Activated CD4-positive, CD25-positive, alpha-beta regulatory T cell treated with anti-CD3 and anti-CD28 coated beads, Interleukin-2, amount 50 U/mL, for 24 hours (primary cell): ENCODE measurements around the gene OSBPL9.
"Not testable (repeated sequence)": the region's sequence is repeated elsewhere in the genome, so short reads cannot be mapped to it uniquely, and the experiment has no call there.

Experiments used
- ATAC-seq, 2 donors: fragments of 150-1000 bp; cut with Tn5 transposase; one replicate each; pipeline ENCODE4 v1.10.0; 2021; ENCODE audit warnings: mild to moderate bottlenecking in 1 of 2, moderate library complexity in 1 of 2

The OSBPL9 gene

DNA sequence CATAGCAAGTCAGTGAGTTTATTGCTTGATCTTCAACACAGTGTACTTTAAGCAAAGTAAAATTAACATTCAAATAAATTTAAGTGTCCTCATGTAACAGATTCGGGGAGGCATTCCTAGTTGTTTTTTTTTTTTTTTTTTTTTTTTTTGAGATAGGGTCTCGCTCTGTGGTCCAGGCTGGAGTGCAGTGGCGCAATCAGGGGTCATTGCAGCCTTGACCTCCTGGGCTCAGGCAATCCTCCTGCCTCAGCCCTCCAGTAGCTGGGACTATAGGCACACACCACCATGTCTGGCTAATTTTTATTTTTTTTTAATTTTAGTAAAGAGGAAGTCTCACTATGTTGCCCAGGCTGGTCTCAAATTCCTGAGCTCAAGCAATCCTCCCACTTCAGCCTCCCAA, 22.8 kb downstream of the OSBPL9 start:
- no peak for ATAC-seq

DNA sequence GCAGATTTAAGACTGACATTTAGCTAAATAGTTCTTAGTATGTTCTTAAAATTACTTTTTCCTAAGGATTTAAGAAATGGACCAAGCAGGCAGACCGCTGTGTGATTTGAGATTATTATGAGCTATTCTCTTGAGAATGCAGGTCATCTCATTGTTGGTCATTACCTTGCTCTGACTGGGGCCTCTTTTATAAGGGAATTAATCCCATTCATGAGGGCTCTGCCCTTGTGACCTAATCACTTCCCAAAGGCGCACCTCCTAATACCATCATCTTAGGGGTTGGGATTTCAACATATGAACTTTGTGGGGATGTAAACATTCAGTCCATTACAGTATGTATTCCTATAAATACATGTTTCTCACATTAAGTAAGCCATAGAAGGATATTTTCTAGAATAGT, 24.2 kb downstream of the OSBPL9 start:
- ATAC-seq = no peak

DNA sequence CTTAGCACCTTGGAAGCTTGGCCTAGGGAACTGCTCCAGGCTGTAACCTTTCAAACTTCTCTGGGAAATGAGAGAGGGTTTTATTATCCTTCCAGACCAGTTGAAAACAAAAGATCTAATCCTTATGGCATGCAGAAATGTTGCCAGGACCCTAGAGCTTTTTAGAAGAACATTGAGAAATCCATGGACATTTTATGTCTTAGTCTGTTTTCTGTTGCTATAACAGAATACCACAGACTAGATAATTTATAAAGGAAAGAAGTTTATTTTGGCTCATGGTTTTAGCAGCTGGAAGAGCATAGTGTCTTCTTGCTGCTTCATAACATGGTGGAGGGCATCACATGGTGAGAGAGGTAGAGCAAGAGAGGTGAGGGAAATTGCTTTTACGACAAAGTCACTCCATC, 25.8 kb downstream of the OSBPL9 start:
- no peak for ATAC-seq

DNA sequence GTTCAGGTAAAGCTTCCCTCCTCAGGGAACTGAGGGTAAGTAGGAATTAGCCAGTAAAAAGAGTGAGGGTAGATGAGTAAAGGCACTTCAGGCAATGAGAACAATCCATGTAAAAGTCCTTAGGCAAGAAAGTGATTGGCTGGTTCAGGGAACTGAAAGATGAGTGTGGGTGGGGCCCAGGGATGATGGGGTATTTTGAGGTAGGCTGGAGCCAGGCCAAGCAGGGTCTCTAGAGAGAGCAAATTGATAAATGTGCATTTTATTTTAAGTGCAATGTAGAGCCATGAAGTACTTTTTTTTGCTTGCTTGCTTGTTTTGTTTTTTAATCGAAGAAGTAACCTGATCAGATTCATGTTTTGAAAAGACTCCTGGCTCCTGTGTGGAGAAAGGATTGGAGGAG, 26.5 kb downstream of the OSBPL9 start:
- ATAC-seq = no peak

DNA sequence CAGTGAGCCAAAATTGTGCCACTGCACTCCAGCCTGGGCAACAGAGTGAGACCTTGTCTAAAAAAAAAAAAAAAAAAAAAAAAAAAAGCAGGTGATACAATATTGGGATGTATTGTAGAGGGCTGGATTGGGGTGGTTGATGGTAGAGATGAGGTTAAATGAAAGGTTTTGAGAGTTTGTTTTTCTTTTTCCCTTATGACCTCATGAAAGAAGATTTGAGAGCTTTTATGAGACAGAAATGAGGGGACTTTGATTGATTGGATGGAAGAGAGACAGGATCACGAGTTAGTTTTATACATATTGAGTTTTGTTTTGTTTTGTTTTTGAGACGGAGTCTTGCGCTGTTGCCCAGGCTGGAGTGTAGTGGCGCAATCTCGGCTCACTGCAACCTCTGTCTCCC, 27.1 kb downstream of the OSBPL9 start:
- no peak for ATAC-seq

DNA sequence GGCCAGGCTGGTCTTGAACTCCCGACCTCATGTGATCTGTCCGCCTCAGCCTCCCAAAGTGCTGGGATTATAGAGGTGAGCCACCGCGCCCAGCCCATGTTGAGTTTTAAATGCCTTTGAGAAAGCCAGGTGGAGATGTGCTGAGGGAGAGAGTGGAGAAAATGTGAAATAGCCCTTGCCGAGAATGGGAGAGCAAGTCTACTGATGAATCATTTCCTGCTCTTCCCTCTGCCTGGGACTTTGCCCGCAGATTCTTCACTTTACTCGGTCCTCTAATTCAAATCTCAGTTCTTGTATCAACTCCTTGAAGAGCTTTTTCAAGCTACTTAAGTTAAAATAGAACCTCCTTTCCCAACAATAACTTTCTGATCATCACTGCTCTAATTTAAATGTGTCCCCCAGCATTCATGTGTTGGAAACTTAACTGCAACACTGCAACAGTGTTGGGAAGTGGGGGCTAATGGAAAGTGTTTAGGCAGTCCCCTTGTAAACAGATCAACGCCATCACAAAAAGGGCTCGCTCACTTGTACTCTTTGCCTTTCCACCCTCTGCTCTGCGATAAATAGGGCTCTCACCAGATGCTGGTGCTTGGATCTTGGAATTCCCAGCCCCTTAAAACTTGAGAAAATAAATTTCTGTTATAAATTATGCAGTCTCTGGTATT, 27.8 kb downstream of the OSBPL9 start:
- no peak for ATAC-seq

DNA sequence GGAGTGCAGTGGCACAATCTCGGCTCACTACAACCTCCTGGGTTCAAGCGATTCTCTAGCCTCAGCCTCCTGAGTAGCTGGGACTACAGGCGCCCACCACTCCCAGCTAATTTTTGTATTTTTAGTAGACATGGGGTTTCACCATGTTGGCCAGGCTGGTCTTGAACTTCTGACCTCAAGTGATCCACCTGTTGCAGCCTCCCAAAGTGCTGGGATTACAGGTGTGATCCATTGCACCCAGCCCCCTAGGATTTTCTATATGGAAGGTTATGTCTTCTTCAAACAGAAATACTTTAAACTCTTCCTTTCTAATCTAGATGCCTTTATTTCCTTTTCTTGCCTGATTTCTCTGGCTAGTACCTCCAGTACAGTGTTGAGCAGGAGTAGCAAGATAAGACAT, 29.7 kb downstream of the OSBPL9 start:
- ATAC-seq = not testable (repeated sequence)

DNA sequence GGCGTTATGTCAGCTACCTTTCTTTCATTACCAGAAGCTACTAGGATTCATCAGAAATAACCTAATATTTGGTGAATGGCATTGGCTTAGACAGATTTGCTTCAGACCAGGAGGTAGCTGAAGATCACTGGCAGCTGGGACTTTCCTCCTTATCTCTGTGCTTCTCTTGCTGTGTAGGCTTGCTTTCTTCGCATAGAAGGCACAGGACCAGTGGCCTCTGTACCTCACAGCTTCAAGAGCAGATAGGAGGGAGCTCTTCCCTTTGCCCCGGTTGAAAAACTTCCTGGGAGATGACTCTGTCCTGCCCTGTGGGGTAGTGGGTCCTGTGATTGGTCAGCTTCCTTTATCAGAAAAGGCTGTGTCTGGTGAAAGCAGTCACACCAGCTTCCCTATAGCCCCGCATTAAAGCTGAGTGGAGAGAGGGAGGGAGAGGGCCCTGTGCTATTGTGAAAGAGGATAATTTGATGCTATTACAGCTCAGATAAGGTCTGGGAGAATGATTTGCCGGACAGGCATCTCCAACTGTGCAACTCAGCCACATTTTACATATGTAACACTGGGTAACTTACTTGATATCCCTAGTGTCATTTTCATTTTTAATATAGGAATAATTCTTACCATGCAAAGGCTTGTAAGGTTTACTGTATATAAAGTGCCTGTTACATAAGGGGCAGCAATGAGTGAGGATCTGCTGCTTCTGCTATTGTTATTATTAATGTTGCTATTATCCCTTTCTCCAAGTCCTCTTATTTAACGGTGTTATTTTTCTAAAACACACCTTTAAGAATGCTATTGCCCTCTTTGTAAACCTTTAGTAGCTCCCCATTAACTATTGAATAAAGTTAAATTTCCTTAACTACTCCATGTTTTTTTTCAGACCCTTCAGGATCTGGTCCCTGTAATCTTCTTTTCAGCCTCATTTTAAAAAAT, 31.6 kb downstream of the OSBPL9 start:
- ATAC-seq = no peak

DNA sequence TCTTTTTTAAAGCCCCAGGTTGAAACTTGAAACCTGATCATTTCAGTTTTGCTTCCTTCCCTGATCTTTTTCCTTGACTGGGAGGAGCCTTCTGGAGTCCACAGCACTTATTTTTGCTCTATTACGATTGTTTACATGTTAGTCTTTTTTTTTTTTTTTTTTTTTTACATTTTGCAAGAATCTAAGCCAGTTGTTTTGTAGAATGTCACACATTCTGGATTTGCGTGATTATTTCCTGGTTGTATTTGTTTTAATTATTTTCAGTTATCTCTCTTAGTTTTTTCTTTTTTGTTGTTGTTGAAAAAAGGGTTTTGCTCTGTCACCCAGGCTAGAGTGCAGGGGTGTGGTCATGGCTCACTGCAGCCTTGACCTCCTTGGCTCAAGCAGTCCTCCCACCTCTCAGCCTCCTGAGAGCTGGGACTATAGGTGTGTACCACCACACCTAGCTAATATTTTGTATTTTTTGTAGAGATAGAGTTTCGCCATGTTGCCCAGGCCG, 32.8 kb downstream of the OSBPL9 start:
- ATAC-seq = no peak

DNA sequence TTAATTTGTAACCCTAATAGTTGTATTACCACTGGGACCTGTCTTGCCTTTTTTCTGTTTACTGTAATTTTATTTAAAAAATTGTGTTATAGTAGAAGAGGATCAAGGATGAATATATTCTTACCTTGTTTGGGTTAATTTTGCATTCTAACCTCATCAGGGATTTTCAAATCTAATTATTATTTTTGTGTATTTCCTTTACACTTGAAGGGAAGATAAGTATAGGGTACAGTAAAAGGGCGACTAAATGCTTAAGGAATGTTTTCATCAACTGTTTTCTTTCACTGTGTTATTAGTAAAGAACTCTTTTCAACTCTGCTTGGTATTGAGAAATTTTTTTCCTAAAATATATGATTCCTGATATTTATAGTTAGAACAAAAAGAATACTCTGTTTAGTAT, 33.3 kb downstream of the OSBPL9 start:
- no peak for ATAC-seq

DNA sequence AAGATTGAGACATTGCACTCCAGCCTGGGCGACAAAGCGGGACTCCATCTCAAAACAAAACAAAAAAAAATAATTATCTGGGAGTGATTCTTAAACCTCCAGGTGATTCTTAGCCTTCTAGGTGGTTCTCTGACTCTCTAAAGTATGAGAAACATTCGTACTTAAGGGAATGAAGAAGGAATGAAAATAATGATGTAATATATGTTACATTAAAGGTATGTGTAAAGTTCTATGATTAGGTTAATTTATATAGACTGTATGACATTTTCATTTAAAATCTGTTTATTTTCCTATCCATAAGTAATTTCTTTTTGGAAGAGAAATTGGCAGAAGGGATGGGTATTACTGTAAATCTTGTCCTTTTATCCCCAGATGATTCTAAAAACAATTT, 34.7 kb downstream of the OSBPL9 start:
- ATAC-seq = no peak

DNA sequence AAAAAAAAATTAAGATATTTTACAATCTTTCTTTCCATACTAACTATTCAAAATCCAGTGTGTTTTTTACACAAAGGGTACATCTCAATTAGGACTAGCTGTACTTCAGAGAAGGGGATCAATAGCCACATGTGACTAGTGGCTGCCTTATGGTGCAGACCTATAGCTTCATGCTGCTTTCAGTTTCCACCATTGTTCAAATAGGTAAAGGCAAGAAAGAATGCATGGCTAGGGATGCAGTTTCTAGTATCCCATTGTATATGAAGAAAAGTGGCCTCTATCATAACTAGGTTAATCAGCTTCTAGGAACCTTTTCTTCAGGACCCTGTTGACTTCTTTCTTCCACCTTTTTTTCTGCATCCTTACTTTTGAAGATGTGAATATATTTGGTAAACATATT, 35.7 kb downstream of the OSBPL9 start:
- no peak for ATAC-seq

DNA sequence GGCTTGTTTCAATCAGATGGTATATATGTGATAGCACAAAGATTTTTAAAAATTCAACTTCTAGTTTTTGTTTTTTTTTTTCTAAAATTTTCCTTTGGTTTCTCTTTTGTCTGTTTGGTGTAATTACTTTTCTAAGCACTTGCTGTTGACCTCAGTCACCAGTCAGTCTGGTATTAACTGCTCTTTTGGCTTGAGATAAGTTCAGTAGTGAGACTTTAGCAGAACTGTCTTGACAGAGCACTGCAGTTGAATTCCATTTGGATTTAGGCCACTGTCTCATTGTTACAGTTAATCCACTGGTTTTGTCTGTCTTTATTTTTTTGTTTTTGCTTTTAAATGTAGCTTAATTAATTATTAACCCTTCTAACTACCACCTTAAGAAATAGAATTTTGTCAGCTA, 36.2 kb downstream of the OSBPL9 start:
- no peak for ATAC-seq

DNA sequence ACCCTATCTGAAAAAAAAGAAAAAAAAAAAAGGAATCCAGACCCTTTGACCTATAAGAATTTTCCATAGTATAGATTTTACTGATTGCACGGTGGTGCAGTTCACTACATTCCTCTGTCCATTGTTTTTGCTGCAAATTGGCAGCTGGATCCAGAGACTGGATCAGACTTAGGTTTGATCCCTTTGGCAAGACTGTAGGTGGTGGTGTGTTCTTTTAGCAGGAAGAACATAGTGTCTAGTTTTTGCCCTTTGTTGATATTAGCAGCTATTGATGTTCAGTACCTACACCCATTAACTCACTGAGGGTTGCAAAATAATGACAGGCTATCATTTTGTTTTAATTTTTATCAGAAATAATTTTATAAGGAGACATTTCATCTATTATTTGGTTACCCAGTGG, 37.1 kb downstream of the OSBPL9 start:
- ATAC-seq = no peak

DNA sequence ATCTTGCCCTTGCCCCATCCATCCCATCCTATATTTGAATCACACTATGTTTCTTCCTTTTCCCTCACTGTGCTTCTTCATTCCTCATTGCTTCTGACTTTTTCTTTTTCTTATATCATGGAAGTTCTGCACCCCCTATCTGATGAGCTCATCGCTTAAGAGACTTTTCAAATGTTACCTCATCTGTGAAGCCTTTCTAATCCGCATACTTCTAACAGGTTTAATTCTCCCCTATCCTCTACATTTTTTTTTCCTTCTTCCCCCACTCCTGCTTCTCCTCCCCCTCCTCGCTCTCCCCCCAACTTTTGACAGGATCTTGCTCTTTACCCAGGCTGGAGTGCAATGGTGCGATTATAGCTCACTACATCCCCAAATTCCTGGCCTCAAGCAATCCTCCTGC, 39.5 kb downstream of the OSBPL9 start:
- ATAC-seq = no peak

DNA sequence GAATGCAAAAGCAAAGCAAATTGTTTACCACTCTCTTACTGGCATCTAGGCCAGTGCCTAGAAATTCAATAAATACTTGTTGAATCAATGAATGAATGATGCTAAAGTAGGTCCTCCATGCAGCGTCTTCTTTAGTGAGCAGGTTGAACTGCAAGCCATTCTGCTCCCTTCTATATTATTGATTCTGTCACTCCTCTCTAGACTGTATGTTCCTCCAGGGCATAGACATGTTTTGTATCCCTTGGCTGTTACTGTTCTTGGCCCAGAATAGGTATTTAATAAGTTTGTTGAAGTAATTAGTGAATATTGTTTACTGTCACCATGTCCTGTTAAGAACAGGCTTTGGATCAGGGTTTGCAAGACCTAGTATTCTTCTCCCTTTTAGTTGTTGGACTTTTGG, 43.7 kb downstream of the OSBPL9 start:
- no peak for ATAC-seq

DNA sequence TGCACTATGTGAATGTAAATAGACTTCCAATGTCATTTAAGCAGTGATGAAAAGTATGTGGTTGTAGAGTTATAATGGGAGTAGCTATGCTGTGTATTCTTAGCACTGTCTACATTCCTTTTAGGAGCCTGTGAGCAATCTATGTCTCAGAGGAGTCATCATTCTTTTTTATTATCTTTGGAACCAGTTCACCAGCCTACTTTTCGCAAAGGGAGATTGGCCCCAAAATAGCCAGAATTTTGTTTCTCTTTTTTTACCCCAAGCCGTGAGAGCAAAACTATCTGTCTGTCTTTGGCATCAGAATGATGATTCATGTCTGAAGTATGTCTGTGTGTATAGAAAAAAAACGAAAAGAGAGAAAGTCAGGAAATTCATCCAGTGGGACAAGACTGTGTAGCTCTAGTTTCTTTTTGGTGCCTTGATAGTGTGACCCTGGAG, 44.2 kb downstream of the OSBPL9 start:
- no peak for ATAC-seq

DNA sequence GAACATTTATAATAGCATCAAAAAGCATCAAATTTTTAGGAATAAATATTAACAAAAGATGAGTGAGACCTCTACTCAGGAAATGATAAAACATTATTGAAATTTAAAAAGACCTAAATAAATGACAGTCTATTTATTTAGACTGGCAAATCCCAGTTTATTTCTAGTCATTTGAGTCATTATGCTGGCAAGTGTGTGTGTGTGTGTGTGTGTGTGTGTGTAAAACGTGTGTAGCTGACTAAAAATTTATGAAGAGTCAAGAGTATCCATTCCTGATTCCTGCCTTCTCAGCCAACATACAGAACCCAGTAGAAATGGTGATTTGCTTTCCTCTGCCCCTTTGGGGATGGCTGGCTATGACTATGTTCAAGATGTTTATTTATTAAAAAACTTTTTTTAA, 46.2 kb downstream of the OSBPL9 start:
- no peak for ATAC-seq

DNA sequence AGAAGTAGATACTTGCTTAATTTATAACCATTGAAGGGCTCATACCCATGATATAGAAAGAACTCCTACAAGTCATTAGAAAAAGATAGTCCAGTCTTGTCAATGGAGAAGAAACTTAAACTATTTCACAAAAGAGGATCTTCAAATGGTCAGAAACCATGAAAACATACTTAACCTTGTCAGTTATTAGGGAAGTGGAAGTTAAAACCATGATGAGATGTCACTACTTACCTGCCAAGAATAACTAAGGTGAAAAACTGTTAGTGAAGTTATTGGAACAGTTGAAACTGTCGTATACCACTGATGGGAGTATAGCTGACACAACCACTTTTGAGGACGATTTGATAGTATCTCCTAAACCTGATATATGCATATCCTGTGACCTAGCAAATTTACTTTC, 46.8 kb downstream of the OSBPL9 start:
- ATAC-seq = no peak

DNA sequence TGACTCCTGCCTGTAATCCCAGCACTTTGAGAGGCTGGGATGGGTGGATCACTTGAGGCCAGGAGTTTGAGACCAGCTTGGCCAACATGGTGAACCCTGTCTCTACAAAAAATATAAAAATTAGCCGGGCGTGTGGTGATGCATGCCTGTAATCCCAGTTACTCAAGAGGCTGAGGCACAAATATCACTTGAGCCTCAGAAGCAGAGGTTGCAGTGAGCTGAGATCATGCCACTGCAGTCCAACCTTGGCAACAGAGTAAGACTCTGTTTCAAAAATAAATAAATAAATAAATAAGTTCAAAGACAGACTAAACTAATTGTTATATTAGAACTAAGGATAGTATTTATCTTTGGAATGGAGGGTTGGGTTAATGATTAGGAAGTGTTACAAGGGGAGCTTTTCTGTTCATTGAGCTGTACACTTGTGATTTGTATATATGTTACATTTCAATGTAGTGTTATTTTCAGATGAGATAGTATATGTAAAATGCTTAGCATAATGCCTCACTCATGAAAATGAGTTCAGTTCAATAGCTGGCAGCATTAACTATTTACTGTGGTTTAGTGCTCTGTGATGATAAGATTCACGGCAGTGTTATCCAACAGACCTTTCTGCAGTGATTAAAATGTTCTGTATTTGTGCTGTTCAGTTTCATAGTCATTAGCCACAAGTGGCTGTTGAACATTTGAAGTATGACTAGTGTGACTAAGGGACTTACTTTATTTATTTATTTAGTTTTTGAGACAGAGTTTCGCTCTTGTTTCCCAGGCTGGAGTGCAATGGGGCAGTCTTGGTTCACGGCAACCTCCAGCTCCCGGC, 47.7 kb downstream of the OSBPL9 start:
- ATAC-seq = no peak

DNA sequence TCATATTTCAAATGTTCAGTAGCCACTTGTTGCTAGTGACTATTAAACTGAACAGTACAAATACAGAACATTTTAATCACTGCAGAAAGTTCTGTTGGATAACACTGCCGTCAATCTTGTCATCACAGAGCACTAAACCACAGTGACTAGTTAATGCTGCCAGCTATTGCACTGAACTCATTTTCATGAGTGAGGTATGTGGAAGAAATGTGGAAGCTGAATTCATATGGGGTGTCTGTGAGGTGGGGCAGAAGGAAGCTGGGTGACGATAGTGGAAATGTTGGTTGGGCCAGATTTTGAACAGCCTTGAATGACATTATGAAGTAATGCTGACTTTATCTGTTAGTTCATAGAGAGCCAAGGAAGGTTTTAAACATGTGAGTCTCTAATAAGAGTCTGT, 49.6 kb downstream of the OSBPL9 start:
- no peak for ATAC-seq

DNA sequence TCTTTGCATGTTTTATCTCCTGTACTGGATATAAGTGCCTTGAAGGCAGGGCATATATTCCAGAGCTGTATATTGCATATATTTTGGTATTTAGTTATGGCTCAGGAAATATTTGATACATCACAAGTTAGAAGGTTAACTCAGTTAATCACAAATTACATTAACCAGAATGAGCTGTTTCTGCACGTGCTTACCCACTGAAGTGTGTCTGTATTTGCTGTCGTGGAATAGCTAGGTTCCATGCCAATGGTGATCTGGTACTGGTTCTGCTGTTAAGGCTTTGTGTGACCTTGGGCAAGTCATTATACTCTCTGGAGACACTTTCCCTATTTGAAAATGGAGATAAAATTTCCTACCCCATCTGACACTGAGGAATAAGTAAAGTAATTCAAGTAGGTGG, 50.7 kb downstream of the OSBPL9 start:
- ATAC-seq = no peak

DNA sequence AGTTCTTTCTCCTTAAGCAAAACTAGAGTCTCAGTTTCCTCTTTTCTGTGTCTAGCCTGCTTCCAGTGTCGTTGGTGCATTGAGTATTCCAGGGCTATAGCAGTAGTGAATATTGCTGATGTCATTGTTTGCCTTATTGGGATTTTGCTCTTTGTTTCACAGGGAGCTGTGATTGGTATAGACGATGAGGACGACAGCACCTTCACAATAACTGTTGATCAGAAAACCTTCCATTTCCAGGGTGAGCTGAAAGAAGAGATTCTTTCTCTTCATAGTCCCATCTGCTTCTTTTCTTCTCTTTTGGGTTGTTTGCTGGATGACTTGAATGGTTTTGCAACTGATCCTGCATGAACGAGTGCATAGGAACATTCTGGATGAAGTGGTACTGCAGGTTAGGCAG, 52.4 kb downstream of the OSBPL9 start:
- ATAC-seq = no peak
